HEK293 (cell line): ENCODE measurements around the gene SETD2.
"Not testable (repeated sequence)": the region's sequence is repeated elsewhere in the genome, so short reads cannot be mapped to it uniquely, and the experiment has no call there.

Experiments used
- CTCF ChIA-PET: fragments of 350-600 bp; formaldehyde crosslinking; extraction: SDS; loops from one replicate; lab custom pipeline; 2021; ENCODE audit warnings: antibody characterized with exemption; lab: Yijun Ruan, JAX
- POLR2A ChIA-PET: fragments of 300-600 bp; formaldehyde crosslinking; extraction: SDS; loops from one replicate; lab custom pipeline; 2020; ENCODE audit warnings: antibody characterized with exemption, inconsistent platforms; lab: Yijun Ruan, JAX
- H3K27ac ChIP-seq: fragments of 200-500 bp; sonication (Bioruptor generic); 2 replicates; pipeline ENCODE4 v1.5.1; 2014; ENCODE audit warnings: low read depth, low read length, control low read depth, inconsistent platforms; ENCODE audit errors: extremely low read depth
- H3K36me3 ChIP-seq, 2 experiments: fragments of 200-500 bp in 1 of 2; sonication (Bioruptor generic) in 1 of 2; 1 replicate in 1 of 2; 2 replicates in 1 of 2; pipeline ENCODE4 v1.5.1; 2014 to 2017; ENCODE audit warnings: inconsistent platforms in 2 of 2, low read length in 2 of 2; ENCODE audit not compliant: control insufficient read depth in 2 of 2, insufficient read depth in 1 of 2
- H3K4me1 ChIP-seq: fragments of 200-500 bp; sonication (Bioruptor generic); 2 replicates; pipeline ENCODE4 v1.5.1; 2014; ENCODE audit warnings: mild to moderate bottlenecking, low read length, inconsistent platforms; ENCODE audit not compliant: control insufficient read depth, insufficient read depth
- H3K4me3 ChIP-seq: 2 replicates; pipeline ENCODE4 v1.5.1; 2011; ENCODE audit warnings: low read depth, mild to moderate bottlenecking, control low read depth, low read length, moderate library complexity
- H3K9me3 ChIP-seq: fragments of 200-500 bp; sonication (Bioruptor generic); 2 replicates; pipeline ENCODE4 v1.5.1; 2014; ENCODE audit warnings: low read depth, low read length, inconsistent platforms; ENCODE audit not compliant: control insufficient read depth, insufficient read depth
- PRDM1 ChIP-seq: fragments of 450-650 bp; formaldehyde crosslinking; IDR thresholded peaks from 2 replicates; pipeline ENCODE4; 2016; ENCODE audit warnings: missing biosample characterization, missing genetic modification characterization
- SETDB1 ChIP-seq: IDR thresholded peaks from one replicate; pipeline ENCODE4 v1.6.1; 2017; ENCODE audit warnings: mild to moderate bottlenecking, low read length, moderate library complexity, mixed read lengths; ENCODE audit not compliant: insufficient read length
- TCF7L2 ChIP-seq: IDR thresholded peaks from 2 replicates; pipeline ENCODE4 v1.6.1; 2011; ENCODE audit warnings: low read depth, mild to moderate bottlenecking, inconsistent platforms, low read length, moderate library complexity, borderline replicate concordance
- ZFP41 ChIP-seq: fragments of 450-650 bp; formaldehyde crosslinking; IDR thresholded peaks from 2 replicates; pipeline ENCODE4 v1.5.1; 2016; ENCODE audit warnings: missing biosample characterization, missing genetic modification characterization, borderline replicate concordance
- ZNF16 ChIP-seq: fragments of 450-650 bp; formaldehyde crosslinking; IDR thresholded peaks from 2 replicates; pipeline ENCODE4 v1.5.1; 2016; ENCODE audit warnings: low read depth, missing biosample characterization, missing genetic modification characterization
- ZNF175 ChIP-seq: fragments of 450-650 bp; formaldehyde crosslinking; IDR thresholded peaks from 2 replicates; pipeline ENCODE4 v1.5.1; 2016; ENCODE audit warnings: missing biosample characterization, missing genetic modification characterization
- ZNF19 ChIP-seq: fragments of 450-650 bp; formaldehyde crosslinking; IDR thresholded peaks from 2 replicates; pipeline ENCODE4; 2016; ENCODE audit warnings: missing biosample characterization, missing genetic modification characterization, low read depth
- ZNF350 ChIP-seq: fragments of 450-650 bp; formaldehyde crosslinking; IDR thresholded peaks from 2 replicates; pipeline ENCODE4 v1.5.0; 2017; ENCODE audit warnings: missing biosample characterization, mild to moderate bottlenecking, missing genetic modification characterization
- ZNF391 ChIP-seq: fragments of 450-650 bp; formaldehyde crosslinking; IDR thresholded peaks from 2 replicates; pipeline ENCODE4 v1.5.1; 2016; ENCODE audit warnings: low read depth, missing biosample characterization, missing genetic modification characterization, borderline replicate concordance
- ZNF514 ChIP-seq: fragments of 450-650 bp; formaldehyde crosslinking; IDR thresholded peaks from 2 replicates; pipeline ENCODE4 v1.5.1; 2016; ENCODE audit warnings: missing biosample characterization, missing genetic modification characterization
- ZNF792 ChIP-seq: fragments of 450-650 bp; formaldehyde crosslinking; IDR thresholded peaks from 2 replicates; pipeline ENCODE4 v1.5.1; 2016; ENCODE audit warnings: missing biosample characterization, missing genetic modification characterization
- TF ChIP-seq, protein P1 (sequence below): fragments of 450-650 bp; formaldehyde crosslinking; IDR thresholded peaks from 2 replicates; pipeline ENCODE4 v1.5.1; 2016; ENCODE audit warnings: missing biosample characterization, missing genetic modification characterization

Gene SETD2

DNA sequence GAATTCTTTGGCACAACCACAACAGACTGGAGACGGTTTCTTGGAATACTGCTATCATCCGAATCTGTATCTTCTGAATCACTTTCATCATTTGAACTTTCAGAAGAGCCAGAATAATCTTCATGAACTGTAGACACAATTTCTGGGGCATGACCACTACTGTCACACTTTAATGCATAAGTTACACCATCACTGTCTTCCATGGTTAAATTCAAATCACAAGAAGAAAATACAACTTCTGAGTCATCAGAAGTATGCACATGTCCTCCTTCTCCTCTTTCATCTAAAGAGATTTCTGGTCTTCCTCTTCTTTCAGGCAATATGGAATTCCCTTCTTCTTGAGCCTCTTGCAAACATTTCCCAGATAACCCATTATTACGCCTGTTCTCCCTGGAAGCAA lies 42.5 kb downstream of the SETD2 start (continued):
- TF ChIP-seq ZNF350 (tag by site-specific recombination) (no peak), ZNF19 (tag by site-specific recombination) (no peak), ZNF16 (no peak), ZNF175 (tag by site-specific recombination) (no peak), ZNF792 (no peak), ZNF514 (tag by site-specific recombination) (no peak)
- TF ChIP-seq, all 188 proteins: peak for 0

DNA sequence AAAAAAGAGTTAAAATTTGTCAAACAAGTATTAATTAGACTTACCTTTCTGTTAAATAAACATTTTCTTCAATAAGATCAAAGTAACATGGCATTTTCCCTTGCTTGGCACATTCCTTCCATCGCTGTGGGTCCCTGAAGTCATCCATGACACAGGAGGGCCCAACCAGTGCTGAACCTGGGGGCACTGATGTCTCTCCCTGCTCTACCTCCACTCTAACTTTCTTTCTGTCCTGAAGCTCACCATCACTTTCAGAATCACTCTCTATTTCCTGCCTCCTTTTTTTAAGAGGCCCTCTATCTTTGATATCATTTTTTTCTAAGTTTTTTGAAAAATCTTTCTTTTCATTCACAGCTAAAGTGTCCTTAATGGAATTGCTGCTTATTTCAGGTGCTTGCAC lies 43.8 kb downstream of the SETD2 start:
- H3K36me3 ChIP-seq: peaks cover 19 to 48% of the 10 kb centered on the region in 2 experiments
- H3K4me3 ChIP-seq: no peak overlapping the region
- CTCF ChIA-PET: no interaction called here
- H3K9me3 ChIP-seq: no peaks in the 10 kb centered on the region
- H3K27ac ChIP-seq: no peak overlapping the region
- no peak for TF ChIP-seq ZNF391
- TF ChIP-seq PRDM1 (tag by site-specific recombination): peak; percentile 49; the same call in 1 of the 2 replicates
- no peaks in the 10 kb centered on the region for H3K4me1 ChIP-seq
- POLR2A ChIA-PET: no interaction called here

DNA sequence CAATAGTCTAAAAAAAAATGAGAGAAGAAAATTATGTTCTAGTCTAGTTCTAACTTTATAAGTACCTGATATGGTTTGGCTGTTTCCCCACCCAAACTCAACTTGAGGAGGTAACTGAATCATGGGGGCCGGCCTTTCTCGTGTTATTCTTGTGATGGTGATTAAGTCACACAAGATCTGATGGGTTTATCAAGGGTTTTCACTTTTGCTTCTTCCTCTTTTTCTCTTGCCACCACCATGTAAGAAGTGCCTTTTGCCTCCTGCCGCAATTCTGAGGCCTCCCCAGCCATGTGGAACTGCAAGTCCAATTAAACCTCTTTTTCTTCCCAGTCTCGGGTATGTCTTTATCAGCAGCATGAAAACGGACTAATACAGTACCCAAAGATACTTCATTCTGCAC lies 44.5 kb downstream of the SETD2 start:
- H3K4me3 ChIP-seq, CTCF ChIA-PET, H3K27ac ChIP-seq, POLR2A ChIA-PET, H3K9me3 ChIP-seq, H3K4me1 ChIP-seq: not testable (repeated sequence)
- peaks cover 23 to 51% of the 10 kb centered on the region in 2 experiments for H3K36me3 ChIP-seq
- TF ChIP-seq SETDB1: peak; percentile 49

DNA sequence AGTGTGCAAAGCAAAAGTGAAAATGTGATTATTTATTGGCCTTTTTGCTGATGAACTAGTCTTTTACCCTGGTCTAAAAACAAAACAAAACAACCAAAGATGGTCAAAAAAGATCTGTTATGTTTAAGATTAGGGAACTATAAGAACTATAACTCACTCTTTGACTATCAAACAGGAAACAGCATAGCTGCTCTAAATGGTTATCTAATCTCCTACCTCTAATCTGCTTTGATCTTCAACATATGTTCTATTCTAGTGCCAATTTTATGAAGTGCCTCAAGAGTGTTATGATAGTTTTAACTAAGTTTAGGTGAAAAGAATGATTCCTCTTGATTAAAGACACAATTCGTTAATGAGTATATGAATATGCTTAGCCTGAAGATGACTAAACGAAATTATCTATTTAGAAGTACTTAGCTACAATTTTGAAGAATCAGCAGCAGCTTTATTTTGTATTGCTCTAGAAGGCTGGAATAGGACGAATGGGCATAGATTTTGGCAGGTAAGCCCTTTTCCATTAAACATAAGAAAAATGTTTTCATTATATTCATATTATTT lies 46.0 kb downstream of the SETD2 start:
- Histone ChIP-seq H3K4me3 (no peak overlapping the region), H3K27ac (no peak overlapping the region), H3K36me3 (peaks cover 21 to 51% of the 10 kb centered on the region in 2 experiments), H3K4me1 (no peaks in the 10 kb centered on the region), H3K9me3 (no peaks in the 10 kb centered on the region)
- ChIA-PET CTCF (interaction anchor here (1.0 kb wide), 1 partner anchor 21 kb away, joined by 3 read pairs; no protein-coding TSS in a partner anchor), POLR2A (no interaction called here)
- TF ChIP-seq ZFP41 (no peak), TCF7L2 (peak; percentile 82; the same call in 1 of the 2 replicates)
- TF ChIP-seq, protein P1, sequence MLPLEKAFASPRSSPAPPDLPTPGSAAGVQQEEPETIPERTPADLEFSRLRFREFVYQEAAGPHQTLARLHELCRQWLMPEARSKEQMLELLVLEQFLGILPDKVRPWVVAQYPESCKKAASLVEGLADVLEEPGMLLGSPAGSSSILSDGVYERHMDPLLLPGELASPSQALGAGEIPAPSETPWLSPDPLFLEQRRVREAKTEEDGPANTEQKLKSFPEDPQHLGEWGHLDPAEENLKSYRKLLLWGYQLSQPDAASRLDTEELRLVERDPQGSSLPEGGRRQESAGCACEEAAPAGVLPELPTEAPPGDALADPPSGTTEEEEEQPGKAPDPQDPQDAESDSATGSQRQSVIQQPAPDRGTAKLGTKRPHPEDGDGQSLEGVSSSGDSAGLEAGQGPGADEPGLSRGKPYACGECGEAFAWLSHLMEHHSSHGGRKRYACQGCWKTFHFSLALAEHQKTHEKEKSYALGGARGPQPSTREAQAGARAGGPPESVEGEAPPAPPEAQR (tag by site-specific recombination): no peak

DNA sequence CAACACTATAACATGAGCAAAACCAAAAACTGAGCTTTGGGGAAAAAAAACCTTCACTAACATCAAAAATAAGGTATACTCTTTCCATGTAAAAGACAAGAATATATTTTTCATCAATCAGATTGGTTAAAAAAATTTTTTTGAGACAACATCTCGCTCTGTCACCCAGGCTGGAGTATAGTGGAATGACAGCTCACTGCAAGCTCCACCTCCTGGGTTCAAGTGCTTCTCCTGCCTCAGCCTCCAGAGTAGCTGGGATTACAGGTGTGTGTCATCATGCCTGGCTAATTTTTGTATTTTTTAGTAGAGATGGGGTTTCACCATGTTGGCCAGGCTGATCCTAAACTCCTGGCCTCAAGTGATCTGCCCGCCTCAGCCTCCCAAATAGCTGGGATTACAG lies 48.4 kb downstream of the SETD2 start:
- peaks cover 25 to 65% of the 10 kb centered on the region in 2 experiments for H3K36me3 ChIP-seq
- H3K4me1 ChIP-seq, H3K9me3 ChIP-seq, H3K4me3 ChIP-seq, H3K27ac ChIP-seq, POLR2A ChIA-PET: not testable (repeated sequence)
- CTCF ChIA-PET: interaction anchor here (0.6 kb wide), 1 partner anchor 33 kb away, joined by 3 read pairs; no protein-coding TSS in a partner anchor
